ENCODE results near the gene SIAE.
"Not testable (repeated sequence)": the region's sequence is repeated elsewhere in the genome, so short reads cannot be mapped to it uniquely, and the experiment has no call there.

SIAE gene

GRCh38 chr11:124622531-124623451, 50.7 kb downstream of the SIAE start, which contains the start of gene TBRG1:
Gene TBRG1, plus strand, starts transcription at chr11:124622864. Its CDS starts 220 bp downstream, at chr11:124623084.
- peak; percentile 66 for DNase-seq

GRCh38 chr11:124618863-124619262, 54.7 kb downstream of the SIAE start:
- no peak for DNase-seq

DNA sequence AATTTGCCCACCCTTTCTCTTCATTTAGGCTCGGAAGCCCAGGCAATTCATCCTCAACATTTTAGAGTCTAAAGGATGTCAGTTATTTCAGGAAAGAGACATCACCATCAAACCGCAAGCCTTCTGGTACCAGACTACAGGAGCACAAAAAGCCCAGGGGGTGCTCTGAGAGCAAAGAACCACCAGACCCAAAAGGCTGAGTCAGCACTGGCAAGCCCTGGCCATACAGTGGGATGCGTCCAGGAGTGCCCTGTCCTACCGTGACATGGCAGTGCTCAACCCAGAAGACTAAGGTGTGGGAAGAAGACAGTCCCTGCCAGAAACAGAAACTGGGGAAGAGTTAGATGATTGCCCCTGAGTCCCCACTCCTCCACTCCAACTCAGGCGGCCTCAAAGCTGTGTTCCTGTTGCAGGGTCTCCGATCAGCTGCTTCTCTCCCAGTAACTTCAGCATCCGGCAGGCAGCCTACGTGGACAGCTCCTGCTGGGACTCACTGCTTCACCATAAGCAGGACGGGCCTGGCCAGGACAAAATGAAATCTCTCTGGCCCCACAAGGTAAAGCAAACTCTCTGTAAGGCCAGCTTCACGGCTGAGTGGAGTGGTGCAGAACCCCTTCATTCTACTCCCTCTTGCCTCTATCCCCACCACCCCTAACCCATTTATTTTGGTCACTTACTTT, 60.8 kb downstream of the SIAE start:
- no peak for DNase-seq

DNA sequence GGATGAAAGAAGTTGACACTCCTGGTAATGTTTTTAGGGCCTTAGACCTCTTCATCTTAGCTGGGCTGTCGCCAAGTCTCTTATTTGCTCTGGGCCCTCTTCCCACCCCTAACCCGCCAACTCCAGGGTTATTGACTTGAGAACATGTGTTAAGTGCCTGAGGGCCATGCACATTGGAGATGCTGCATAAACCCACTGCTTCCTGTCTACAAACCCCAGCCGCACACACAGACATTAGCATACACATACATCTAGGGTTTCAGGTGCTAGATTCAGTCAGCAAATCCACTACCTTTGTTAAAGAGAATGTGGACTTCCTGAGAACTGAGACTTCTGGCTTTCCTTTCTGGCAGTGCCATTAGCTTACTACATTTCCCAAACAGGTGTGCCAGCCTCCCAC, 61.5 kb downstream of the SIAE start:
- no peak for DNase-seq

- DNase-seq = no peak
Observed at GRCh38 chr11:124611064-124611463, 62.5 kb downstream of the SIAE start, which contains the start of gene PANX3. Gene PANX3, plus strand, starts transcription at chr11:124611428. Its CDS starts 129 bp downstream, at chr11:124611557.

DNA sequence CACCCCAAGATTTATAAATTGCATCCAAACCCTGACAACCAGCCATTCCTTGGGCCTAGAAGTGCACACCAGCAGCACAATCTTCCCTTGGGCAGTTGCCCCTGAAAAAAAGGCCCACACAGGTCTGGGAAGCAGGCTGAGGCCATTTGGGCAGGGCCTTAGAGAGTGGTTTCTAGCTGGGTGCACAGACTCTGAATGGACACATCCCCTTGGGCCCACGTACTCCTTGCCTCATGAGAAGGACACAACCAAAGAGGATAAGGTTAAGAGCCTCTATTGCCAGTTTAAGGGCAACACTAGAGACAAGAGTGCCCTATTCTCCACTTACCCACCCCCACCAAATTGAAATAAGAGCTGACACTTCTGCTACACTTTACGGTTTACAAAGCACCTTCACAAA, 63.2 kb downstream of the SIAE start:
- no peak for DNase-seq

DNA sequence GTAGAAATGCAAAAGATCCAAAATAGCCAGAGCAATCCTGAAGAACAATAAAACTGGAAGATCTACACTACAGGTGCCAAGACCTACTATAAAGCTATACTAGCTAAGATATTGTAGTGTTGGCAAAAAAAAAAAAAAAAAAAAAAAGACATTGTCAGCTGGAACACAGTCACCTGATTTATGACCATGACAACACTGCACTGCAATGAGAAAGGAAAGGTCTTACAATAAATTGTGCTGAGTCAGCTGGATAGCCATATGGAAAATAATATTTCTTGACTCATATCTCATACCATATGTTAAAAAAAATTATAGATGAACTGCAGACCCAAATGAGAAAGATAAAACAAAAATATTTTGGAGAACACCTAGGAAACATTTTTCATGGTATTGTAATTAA, 65.4 kb downstream of the SIAE start:
- DNase-seq = no peak

DNA sequence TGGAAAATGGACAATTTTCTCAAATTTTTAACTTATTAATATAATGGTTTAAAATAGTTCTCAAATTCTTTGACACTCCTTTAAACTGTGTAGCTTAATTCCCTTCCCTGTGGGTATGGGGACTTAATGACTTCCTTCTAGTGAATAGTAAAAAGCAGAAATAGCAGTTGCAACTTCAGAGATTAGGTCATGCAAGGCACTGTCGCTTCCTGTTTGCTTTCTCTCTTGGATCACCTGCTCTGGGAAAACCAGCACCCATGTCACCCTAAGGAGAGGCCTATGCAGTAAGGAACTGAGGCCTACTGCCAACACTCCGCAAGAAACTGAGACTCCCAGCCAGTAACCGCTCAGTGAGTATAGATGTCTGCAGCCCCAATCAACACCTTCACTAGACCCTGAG, 67.8 kb downstream of the SIAE start:
- DNase-seq = no peak

DNA sequence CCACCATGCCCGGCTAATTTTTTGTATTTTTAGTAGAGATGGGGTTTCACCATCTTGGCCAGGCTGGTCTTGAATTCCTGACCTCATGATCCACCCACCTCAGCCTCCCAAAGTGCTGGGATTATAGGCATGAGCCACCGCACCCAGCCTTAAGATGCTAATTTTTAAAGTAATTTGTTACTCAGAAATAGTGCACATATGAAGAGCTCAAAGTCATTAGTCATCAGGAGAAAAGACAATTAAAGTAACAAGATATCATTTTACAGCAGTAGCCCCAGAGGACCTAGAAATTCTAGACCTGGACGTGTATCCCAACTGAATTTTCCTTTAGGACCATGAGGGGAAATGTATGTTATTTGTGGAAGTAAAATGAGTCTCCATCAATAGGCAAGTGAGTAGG, 70.8 kb downstream of the SIAE start:
- not testable (repeated sequence) for DNase-seq

- no peak for DNase-seq
Observed at GRCh38 chr11:124602193-124602592, 71.3 kb downstream of the SIAE start.

DNA sequence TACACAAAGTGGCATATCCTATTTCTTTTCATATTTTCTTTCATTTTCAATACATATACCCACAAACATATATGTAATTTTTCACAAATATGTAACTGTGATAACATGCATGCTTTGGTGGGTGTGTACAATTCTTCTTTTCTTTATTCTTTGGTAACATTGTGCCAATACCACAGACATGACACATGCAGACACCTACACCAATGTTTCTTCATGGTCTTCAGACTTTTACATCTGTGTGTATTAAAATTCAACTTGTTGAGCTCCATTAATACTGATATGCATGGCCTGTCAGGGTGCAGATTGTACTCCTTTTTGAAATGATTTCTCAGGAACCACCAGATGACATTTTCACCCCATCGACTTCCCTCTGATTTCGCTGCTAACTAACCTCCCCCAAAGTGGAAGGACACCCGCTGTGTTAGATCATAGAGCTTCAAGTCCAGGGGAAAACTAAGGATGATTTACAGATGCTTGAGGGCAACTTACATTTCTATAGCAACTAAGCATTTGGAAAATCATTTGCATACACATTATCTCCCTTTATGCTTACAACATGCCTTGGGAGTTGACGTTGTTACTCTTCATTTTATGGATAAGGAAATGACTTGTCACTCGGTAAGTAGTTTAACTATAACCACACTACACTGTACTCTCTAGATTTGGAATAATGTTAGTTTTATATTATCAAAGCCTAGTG, 72.8 kb downstream of the SIAE start:
- DNase-seq = no peak

GRCh38 chr11:124597626-124598025, 75.9 kb downstream of the SIAE start:
- DNase-seq = no peak

DNA sequence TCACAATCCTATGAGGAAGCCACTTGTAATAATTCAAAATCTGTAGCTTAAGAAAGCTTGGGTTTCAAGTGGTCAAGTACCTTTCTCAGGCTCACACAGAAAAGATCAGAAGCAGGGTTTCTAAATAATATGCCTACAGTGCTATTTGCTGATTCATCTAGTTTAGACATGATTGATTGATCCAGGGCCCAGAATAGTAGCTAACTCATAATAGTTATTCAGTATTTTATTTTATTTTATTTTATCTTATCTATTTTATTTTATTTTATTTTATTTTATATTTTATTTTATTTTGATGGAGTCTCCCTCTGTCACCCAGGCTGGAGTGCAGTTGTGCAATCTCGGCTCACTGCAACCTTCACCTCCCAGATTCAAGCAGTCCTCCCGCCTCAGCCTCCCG, 78.2 kb downstream of the SIAE start:
- no peak for DNase-seq

DNA sequence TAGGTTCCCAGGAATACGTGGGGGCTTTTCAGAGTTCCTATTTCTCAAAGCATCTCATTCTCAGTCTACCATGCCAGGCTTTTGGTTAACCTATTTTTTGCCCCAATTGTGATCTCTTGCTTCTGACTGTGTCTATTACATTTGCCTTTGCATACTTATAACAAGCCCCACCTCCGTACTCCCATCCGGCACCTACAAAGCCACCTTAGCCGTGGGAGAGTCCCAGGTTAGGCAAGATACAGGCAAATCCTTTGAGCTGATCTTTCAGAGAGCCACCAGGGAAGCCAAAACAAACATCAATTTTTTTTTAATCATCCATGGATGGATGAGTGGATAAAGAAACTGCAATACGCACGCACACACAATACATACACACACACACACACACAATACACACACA, 80.9 kb downstream of the SIAE start:
- DNase-seq = no peak

GRCh38 chr11:124591430-124591829, 82.1 kb downstream of the SIAE start:
- no peak for DNase-seq

GRCh38 chr11:124586238-124586860, 87.2 kb downstream of the SIAE start:
- DNase-seq = no peak

DNA sequence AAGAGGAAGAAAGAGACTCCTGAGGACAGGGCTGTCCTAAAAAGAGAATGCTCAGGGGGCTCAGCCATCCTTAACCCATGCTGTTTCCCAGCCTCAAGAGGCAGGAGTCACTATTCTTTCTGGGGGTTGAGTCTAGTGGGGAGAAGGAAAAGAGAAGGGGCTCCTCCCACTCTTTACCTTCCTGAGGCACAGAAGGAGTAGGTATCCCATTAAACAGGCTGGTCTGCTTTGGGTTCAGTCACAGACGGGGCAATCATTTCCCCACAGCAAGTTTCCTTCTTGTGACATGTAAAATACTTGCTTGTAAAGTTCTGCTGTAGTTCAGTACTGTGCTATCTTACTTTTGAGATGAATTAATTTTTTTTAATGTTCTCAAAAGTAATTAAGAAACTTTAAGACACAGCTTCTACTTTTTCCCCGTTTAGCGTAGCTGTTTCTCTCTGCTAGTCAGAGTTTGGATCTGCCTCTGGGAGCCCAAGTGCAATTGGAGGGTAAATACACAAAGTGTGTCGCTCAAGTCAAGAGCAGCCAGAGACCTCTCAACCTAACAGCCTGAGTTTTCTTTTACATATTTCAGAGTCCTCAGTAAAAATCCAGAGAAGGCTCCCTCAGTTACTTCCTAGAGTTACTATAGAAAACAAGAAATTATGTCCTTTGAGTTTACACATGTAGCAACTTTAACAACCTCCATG, 88.7 kb downstream of the SIAE start:
- DNase-seq = no peak

GRCh38 chr11:124583781-124584180, 89.8 kb downstream of the SIAE start:
- no peak for DNase-seq
